Stimulated activated CD8-positive, alpha-beta memory T cell treated with anti-CD3 and anti-CD28 coated beads, Interleukin-7, amount 100 ng/mL, for 1 hour (primary cell): ENCODE data around the gene UTY.

ENCODE experiments used
- DNase-seq, 2 donors: peaks; one replicate each; pipeline ENCODE4 v3.0.0-alpha.2; 2020; ENCODE audit warnings: low read depth in 2 of 2

UTY gene

GRCh38 chrY:13479828-13480227, at the start of gene UTY:
UTY (minus strand) TSS chrY:13480033; CDS start chrY:13479665, 368 bp downstream.
- DNase-seq = peak in 1 of 2 donors; percentile 36

GRCh38 chrY:13520474-13520873, 40.6 kb upstream of the UTY start:
- no peak for DNase-seq

DNA sequence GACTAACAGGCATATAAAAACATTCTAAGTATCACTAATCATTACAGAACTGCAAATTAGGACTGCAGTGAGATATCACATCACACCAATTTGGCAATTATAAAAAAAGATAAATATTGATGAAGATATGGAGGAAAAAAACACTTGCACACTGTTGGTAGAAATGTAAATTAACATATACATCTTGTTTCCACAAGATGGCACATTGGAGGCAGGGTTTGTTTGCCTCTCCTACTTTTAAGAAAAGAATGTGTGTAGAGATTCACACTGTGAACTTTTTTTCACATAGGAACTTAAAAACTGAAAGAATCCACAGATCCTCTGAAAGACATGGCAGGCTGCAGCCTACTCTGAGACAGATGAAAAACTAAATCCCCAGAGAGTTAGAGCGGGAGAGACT, 21.4 kb upstream of the UTY start:
- no peak for DNase-seq

GRCh38 chrY:13493737-13494136, 13.9 kb upstream of the UTY start:
- no peak for DNase-seq

DNA sequence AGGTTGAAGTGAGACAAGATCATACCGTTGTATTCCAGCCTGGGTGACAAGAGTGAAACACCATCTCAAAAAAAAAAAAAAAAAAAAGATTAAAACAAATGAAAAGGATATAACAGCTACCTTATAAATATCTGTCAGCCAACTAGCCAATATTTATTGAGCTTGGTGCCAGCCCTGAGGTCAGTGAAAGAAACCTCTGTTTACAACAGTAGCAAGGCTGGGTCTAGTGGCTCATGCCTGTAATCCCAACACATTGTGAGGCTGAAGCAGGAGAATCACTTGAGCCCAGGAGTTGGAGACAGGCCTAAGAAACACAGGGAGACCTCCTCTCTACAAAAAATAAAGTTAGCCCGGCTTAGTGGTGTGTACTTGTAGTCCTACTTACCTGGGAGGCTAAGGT, 12.6 kb upstream of the UTY start:
- DNase-seq = no peak

- no peak for DNase-seq
Measured at GRCh38 chrY:13488738-13489137, 8.9 kb upstream of the UTY start.

GRCh38 chrY:13479121-13479711, 617 bp downstream of the UTY start:
- DNase-seq = peak in 1 of 2 donors; percentile 34

GRCh38 chrY:13478126-13478785, 1.6 kb downstream of the UTY start:
- peak in 1 of 2 donors; percentile 2 for DNase-seq

GRCh38 chrY:13474997-13475396, 4.8 kb downstream of the UTY start:
- no peak for DNase-seq

DNA sequence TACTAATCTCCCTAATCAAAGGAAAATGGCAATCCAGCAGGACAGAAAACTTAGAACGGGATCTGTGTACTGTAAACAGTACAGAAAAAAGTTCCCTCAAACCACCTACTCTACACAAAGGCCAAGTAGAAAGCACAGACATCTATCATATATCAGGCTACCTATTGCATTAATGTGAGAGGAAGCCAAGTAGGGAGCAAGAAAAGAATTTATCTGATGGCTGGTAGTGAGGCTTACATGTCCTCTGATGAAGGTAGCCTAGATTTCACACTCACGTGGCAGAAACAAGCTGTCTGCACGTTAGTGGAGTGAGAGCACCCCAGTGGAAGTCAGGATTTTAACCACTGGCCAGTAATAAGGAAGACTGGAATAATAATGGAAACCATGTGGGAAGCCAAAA, 28.3 kb downstream of the UTY start:
- DNase-seq = no peak

- no peak for DNase-seq
Measured at GRCh38 chrY:13450596-13451130, 29.2 kb downstream of the UTY start.

GRCh38 chrY:13445566-13445965, 34.3 kb downstream of the UTY start:
- no peak for DNase-seq

DNA sequence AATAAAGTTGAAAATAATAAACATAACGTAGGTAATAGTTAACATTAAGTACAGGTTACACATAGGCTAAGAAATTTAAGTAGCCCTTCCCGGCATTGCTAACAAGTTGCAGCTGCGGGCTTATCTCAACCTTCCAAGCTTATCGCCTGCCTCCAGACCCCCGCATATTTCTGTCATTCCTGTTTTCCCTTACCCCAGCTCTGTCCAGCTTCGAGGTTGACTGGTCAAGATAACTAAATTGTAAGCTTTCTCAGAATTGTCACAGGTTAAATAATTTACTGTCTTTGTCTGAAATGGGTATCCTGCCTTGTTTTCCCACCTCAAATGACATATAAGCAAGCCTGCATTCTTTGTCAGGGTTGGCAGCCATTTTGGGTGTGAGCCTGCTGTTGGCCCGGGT, 36.7 kb downstream of the UTY start:
- no peak for DNase-seq

GRCh38 chrY:13440811-13441210, 39.0 kb downstream of the UTY start:
- DNase-seq = no peak

- DNase-seq = peak in 1 of 2 donors; percentile 20
Measured at GRCh38 chrY:13435968-13436937, 43.6 kb downstream of the UTY start.

DNA sequence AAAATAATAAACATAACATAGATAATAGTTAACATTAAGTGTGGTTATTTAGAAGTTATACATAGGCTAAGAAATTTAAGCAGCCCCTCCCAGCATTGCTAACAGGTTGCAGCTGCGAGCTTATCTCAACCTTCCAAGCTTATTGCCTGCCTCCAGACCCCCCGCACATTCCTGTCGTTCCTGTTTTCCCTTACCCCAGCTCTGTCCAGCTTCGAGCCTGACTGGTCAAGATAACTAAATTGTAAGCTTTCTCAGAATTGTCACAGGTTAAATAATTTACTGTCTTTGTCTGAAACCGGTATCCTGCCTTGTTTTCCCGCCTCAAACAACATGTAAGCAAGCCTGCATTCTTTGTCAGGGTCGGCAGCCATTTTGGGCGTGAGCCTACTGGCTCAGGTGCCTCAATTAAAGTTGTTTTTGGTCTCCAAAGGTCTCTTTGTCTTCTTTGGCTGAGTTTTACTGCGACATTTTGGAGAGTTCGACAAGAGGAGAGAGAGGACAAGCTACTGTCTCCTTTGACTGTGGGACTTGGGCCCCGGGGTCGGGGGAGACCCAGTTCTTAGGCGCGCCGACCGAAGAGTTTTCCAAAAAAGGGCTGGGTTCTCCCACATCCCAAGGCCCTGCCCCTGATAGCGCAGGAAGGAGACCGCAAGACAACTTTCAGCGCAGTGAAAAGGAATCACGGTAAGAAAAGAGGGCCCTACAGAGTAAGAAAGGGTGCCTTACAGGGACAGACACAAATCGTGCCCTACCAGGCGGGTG, 44.4 kb downstream of the UTY start:
- no peak for DNase-seq

DNA sequence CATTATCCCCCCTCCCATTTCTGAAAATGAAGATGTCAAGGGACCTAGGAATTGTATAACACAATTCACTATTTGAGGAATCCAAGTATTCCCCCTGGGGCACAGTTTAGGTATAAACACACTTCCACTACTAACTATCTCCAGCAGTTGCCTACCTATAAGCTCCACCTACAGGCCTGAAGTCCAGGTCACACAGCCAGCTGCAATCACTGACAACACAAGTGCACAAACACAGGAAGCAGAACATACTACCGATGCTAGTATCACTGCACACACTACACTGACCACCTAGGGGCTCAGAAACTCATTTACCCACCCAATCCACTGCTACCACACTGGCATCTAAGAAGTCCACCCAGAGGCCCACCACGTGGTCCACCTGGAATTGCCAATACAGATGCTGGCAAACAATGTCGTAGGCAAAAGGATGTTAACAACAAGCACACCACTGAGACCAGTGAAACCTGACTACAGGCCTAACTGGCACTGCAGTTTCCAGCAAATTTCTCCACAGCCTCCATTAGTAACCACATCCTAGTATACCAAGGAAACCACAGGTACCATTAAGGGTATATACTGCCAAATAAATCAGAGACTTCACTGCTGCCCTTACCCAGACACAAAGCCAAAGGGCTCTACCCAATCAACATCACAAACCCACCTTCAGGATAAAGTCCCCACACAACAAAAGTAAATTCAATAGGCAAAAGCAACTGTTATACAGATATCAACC, 47.4 kb downstream of the UTY start:
- no peak for DNase-seq

- no peak for DNase-seq
Measured at GRCh38 chrY:13429551-13429950, 50.3 kb downstream of the UTY start.

- DNase-seq = no peak
Measured at GRCh38 chrY:13423281-13423732, 56.5 kb downstream of the UTY start.

DNA sequence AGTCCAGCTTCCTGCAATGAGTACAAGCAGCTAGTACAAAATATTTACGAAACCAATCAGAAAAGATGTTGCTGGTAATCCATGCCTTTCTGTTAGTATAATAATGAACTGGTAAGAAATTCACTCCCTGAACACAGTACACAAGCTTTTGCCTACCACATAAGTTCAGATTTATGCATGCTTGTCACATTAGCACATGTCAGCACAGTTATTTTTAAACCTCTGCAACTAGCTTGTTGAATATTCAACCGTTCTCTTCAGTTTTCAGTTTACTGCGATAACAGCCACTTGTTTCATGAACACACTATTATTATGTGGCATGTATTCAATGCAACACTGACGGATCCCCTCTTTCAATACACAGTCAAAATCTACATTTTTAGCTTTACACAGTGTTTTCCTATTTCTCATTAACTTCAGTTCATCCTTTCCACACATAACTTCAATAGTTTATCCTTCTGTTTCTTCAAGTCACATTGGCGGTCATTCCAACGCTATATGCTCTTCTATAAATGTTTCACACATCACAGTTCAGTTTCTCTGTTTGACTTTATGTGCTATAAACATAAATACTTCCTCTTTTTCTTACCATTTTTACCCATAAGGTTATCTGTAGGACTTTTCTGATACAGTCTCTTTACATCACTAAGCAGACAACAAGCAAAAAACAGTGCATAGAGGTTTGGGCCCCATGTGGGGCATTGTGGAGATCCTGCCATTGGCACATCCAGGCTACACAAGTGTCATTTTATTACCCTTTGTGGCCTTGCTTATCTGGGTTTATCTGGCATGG, 62.8 kb downstream of the UTY start:
- DNase-seq = no peak
